Parathyroid adenoma (tissue), 2 donors: ENCODE results near the gene SEMA3B.
"Not testable (repeated sequence)": the region's sequence is repeated elsewhere in the genome, so short reads cannot be mapped to it uniquely, and the experiment has no call there.

Experiments used
- H2AFZ ChIP-seq: fragments of 300-600 bp; sonication (generic); one replicate; pipeline ENCODE4 v1.7.0; 2017; ENCODE audit warnings: antibody characterized with exemption, mild to moderate bottlenecking
- H3K27ac ChIP-seq: fragments of 300-600 bp; sonication (generic); one replicate; pipeline ENCODE4 v1.7.0; 2017
- H3K27me3 ChIP-seq: fragments of 300-600 bp; sonication (generic); one replicate; pipeline ENCODE4 v1.7.0; 2017; ENCODE audit warnings: low read length; ENCODE audit not compliant: control insufficient read depth, insufficient read depth
- H3K36me3 ChIP-seq: fragments of 300-600 bp; sonication (generic); one replicate; pipeline ENCODE4 v1.7.0; 2017; ENCODE audit warnings: low read length; ENCODE audit not compliant: control insufficient read depth, insufficient read depth
- H3K4me1 ChIP-seq: fragments of 300-600 bp; sonication (generic); one replicate; pipeline ENCODE4 v1.7.0; 2017; ENCODE audit warnings: control low read depth
- H3K4me2 ChIP-seq: fragments of 300-600 bp; sonication (generic); one replicate; pipeline ENCODE4 v1.7.0; 2017; ENCODE audit warnings: low read length
- H3K4me3 ChIP-seq: fragments of 300-600 bp; sonication (generic); one replicate; pipeline ENCODE4 v1.7.0; 2017; ENCODE audit warnings: low read depth, low read length
- H3K79me2 ChIP-seq: fragments of 300-600 bp; sonication (generic); one replicate; pipeline ENCODE4 v1.7.0; 2017; ENCODE audit warnings: control low read depth
- H3K9ac ChIP-seq: fragments of 300-600 bp; sonication (generic); one replicate; pipeline ENCODE4 v1.7.0; 2017; ENCODE audit warnings: mild to moderate bottlenecking
- H3K9me3 ChIP-seq: fragments of 300-600 bp; sonication (generic); one replicate; pipeline ENCODE4 v1.7.0; 2017; ENCODE audit warnings: low read length; ENCODE audit not compliant: control insufficient read depth
- TF ChIP-seq, protein P1 (sequence below): fragments of 300-600 bp; sonication (generic); IDR thresholded peaks from one replicate; pipeline ENCODE4 v1.7.0; 2017; ENCODE audit warnings: antibody characterized with exemption, mild to moderate bottlenecking
- donor health status: primary hyperparathyroidism.

The SEMA3B gene

DNA sequence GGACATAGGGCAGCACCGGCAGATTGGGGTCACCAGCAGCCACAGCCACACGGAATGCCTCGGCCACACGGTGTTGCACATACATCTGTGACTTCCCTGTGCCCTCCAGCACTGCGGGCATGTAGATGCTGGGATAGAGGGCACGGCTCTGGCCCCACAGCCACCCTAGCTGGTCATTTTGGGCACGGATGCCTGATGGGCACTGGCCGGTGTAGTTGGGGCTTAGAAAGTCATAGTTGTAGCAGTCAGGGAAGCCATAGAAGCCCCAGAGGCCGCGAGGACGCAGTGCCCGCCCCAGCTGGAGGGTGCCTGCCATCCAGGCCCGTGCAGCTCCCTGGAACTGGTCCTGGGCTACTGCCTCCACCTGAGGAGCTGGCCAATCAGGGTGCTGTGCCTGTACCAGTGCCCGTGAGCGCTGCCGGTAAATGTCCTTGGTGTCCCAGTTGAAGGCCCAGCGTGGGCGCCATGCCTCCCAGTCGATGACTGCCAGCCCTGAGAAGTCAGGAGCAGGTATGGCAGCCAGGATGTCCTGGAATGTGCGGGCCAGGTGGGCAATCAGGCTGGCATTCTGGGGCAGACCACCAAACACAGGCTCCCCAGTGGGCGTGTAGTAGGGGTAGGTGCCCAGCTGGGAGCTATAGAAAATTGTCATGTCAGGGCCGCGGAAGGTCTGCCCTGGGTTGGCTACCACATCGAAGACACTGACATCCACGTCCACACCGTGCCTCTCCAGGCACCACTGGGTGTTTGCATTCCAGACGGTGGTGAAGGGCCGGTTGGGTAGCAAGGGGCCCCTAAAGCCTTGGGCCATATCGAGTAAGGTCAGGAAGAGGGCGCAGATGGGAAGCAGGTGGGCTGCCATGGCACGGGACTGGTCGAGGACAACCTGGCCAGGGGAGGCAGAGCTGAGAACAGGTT lies 33.4 kb downstream of the SEMA3B start:
- no peak overlapping the region for H3K9ac ChIP-seq
- H3K36me3 ChIP-seq: no peaks in the 10 kb centered on the region
- no peaks in the 10 kb centered on the region for H3K27me3 ChIP-seq
- H3K4me2 ChIP-seq: peak overlapping the region; percentile 89
- H2AFZ ChIP-seq: no peak overlapping the region
- TF ChIP-seq, protein P1, sequence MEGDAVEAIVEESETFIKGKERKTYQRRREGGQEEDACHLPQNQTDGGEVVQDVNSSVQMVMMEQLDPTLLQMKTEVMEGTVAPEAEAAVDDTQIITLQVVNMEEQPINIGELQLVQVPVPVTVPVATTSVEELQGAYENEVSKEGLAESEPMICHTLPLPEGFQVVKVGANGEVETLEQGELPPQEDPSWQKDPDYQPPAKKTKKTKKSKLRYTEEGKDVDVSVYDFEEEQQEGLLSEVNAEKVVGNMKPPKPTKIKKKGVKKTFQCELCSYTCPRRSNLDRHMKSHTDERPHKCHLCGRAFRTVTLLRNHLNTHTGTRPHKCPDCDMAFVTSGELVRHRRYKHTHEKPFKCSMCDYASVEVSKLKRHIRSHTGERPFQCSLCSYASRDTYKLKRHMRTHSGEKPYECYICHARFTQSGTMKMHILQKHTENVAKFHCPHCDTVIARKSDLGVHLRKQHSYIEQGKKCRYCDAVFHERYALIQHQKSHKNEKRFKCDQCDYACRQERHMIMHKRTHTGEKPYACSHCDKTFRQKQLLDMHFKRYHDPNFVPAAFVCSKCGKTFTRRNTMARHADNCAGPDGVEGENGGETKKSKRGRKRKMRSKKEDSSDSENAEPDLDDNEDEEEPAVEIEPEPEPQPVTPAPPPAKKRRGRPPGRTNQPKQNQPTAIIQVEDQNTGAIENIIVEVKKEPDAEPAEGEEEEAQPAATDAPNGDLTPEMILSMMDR: no peak
- peak overlapping the region; percentile 30 for H3K27ac ChIP-seq
- no peaks in the 10 kb centered on the region for H3K9me3 ChIP-seq
- peak overlapping the region; percentile 67 for H3K4me3 ChIP-seq
- peaks cover 17% of the 10 kb centered on the region for H3K4me1 ChIP-seq
- H3K79me2 ChIP-seq: peaks cover 2% of the 10 kb centered on the region

DNA sequence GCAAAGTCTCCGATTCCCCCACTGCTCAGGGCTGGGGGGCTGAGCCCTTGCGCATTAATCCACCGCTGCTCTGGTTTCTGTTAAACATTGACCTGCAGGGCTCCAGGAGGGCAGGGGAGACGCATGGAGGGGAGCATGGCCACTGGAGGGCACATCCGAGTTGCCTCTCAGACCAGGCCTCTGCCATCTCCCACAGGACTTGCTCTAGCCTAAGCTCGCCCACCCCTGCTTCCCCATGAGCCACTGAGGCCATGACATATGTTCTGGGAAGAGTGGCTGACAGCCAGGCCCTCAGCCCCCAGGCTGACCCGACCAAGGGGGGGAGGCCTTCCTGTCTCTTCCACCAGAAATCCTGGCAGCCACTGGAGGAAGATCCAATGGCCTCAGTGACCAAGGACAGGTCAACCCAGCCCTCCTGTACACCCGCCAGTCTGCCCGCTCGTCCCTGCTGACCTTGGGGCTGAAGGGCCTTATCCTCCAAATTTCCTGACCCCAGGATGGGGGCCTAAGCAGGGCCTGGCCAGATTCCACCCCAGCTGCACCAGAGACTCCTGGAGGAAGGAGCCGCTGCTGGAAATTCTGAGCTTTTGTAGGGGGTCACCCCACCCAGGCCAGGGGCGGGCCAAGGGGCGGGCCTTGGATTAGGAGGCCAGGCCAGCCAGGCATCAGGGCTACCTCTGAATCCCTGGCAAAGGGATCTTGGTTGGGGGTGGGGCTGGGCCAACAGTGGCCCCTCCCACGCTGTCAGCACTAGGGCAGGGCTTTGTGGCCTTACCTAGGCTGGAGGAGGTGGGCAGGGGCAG lies 34.3 kb downstream of the SEMA3B start, which contains the start of gene HYAL1:
Gene HYAL1 (minus strand): TSS at position 562 of the 803 bp plus-strand sequence. CDS start 618 bp downstream, outside the sequence.
- Histone ChIP-seq H3K27ac (peak within 1 kb of the TSS; percentile 42), H2AFZ (no peak within 1 kb of the TSS), H3K4me3 (peak within 1 kb of the TSS; percentile 67), H3K4me2 (peak within 1 kb of the TSS; percentile 89), H3K9me3 (no peaks in the 10 kb centered on the region), H3K9ac (no peak within 1 kb of the TSS), H3K27me3 (no peaks in the 10 kb centered on the region), H3K36me3 (no peaks in the 10 kb centered on the region), H3K4me1 (peaks cover 15% of the 10 kb centered on the region), H3K79me2 (peaks cover 2% of the 10 kb centered on the region)
- TF ChIP-seq, protein P1: no peak

DNA sequence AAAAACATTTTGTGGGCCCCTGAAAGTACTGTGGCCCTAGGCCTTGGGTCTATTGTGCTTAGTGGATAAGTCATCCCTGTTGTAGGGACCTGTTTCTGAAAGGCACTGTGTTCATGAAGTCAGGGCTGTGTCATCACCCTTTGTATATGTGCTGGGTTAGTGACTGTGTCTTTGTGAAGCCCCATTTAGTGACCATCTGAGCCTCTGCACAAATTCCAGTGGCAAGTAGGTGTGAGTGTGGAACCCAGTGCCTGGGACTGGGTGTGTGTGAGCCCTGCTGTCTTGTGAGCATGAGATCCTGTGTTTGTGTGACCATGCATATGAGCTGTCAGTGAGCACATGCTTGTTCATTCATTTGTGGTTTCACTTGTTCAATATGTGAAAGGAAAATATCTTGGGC lies 35.7 kb downstream of the SEMA3B start:
- H3K9me3 ChIP-seq: no peaks in the 10 kb centered on the region
- TF ChIP-seq, protein P1: no peak
- H3K9ac ChIP-seq: no peak overlapping the region
- no peak overlapping the region for H2AFZ ChIP-seq
- H3K36me3 ChIP-seq: no peaks in the 10 kb centered on the region
- H3K4me3 ChIP-seq: no peak overlapping the region
- no peak overlapping the region for H3K4me2 ChIP-seq
- peaks cover 2% of the 10 kb centered on the region for H3K79me2 ChIP-seq
- no peak overlapping the region for H3K27ac ChIP-seq
- no peaks in the 10 kb centered on the region for H3K27me3 ChIP-seq
- peaks cover 8% of the 10 kb centered on the region for H3K4me1 ChIP-seq

DNA sequence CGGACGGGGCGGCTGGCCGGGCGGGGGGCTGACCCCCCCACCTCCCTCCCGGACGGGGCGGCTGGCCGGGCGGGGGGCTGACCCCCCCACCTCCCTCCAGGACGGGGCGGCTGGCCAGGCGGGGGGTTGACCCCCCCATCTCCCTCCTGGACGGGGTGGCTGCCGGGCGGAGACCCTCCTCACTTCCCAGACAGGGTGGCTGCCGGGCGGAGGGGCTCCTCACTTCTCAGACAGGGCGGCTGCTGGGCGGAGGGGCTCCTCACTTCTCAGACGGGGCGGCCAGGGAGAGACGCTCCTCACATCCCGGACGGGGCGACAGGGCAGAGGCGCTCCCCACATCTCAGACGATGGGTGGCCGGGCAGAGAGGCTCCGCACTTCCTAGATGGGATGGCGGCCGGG lies 43.1 kb downstream of the SEMA3B start:
- not testable (repeated sequence) for H3K9ac ChIP-seq, H3K4me3 ChIP-seq, H2AFZ ChIP-seq, H3K9me3 ChIP-seq, H3K79me2 ChIP-seq, H3K4me2 ChIP-seq, H3K36me3 ChIP-seq, H3K27me3 ChIP-seq, H3K27ac ChIP-seq
- H3K4me1 ChIP-seq: peaks cover 14% of the 10 kb centered on the region

DNA sequence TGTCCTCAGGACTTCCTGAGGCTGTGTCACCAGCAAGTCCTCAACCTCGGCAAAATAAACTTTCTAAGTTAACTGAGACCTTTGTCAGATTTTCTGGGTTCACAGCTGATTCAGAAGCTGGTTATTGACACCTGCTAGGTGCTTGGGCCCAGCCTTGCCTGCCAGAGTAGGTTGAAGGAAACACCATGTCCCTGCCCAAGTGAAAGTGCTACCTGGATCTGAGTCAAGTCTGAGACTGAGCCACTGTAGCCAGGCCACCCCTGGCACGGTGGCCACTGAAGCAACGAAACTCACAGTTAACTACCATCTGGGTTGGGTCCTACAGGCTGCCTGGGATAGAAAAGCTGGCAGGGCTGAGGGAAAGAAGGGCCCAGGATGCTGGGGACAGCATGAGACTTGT lies 45.4 kb downstream of the SEMA3B start:
- Histone ChIP-seq H3K27ac (peak overlapping the region; percentile 37), H2AFZ (no peak overlapping the region), H3K9me3 (no peaks in the 10 kb centered on the region), H3K27me3 (no peaks in the 10 kb centered on the region), H3K4me1 (peaks cover 20% of the 10 kb centered on the region), H3K79me2 (peaks cover 6% of the 10 kb centered on the region), H3K4me3 (no peak overlapping the region), H3K36me3 (no peaks in the 10 kb centered on the region), H3K9ac (no peak overlapping the region), H3K4me2 (no peak overlapping the region)
- TF ChIP-seq, protein P1: no peak
